ENCODE results near the gene LENG8.
"Not testable (repeated sequence)": the region's sequence is repeated elsewhere in the genome, so short reads cannot be mapped to it uniquely, and the experiment has no call there.

Gene LENG8

DNA sequence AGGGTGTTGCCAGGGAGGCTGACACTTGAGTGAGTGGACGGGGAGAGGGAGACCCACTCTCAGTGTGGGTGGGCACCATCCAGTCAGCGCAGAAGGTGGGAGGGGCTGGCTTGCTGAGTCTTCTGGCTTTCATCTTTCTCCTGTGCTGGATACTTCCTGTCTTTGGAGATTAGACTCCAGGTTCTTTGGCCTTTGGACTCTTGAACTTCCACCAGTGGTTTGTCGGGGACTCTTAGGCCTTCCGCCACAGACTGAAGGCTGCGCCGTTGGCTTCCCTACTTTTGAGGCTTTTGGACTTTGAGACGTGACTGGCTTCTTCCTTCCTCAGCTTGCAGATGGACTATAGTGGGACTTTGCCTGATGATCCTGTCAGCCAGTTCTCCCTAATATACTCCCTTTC lies 4.3 kb upstream of the LENG8 start:
- DNase-seq: no peak

DNA sequence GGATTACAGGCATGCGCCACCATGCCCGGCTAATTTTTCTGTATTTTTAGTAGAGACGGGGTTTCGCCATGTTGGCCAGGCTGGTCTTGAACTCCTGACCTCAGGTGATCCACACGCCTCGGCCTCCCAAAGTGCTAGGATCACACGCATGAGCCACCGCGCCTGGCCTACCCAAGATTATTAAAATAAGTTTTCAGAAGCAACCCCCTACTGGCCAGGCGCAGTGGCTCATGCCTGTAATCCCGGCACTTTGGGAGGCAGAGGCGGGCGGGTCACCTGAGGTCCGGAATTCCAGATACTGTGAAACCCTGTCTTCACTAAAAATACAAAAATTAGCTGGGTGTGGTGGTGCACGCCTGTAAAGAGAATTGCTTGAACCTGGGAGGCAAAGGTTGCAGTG lies 2.6 kb upstream of the LENG8 start:
- not testable (repeated sequence) for DNase-seq

DNA sequence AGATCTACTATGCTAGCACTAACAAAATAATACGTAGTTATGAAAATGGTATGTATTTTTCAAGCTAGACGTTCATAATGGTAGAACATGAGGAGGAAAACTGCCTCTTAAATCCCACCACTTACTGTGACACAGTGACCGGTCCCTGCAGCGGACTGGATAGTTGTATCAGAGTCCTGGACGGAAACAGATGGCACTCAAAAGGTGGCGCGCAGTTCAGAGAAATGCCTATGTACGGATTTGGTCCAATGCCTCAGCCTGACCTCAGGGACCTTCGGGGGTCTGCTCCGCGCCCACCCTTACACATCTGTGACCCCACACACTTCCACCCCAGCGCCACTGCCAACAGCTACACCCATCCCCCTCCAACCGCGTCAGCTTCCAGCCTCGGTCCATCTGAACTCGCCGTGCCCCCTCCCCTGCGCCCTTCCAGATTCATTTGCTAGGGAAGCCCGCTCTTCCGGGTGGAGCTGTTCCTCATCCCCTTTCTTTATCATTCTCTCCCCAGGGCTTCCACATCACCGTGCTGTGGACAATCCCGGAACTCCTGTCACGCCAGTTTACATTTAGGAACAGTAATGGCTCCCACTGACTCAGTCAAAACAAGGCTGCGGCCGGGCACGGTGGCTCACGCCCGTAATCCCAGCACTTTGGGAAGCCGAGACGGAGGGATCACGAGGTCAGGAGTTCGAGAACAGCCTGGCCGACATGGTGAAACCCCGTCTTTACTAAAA lies 792 bp upstream of the LENG8 start:
- DNase-seq: no peak

DNA sequence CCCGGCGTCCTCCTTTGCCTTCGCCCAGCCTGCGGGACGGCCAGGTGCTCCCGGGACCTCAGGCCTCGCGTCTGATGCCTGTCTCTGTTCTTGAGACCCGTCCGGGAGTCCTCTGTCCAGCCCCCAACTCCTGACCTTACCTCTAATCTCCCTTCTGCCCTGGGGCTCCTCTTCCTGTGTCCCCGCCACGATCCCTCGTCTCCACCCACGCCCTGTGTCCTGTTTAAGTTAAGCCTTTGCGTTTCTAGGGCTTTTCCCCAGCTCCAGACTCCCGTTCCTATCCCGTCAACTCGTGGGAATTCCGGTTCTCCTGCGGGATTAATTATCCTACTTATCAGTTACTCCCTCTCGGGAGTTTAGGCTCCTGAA lies 686 bp downstream of the LENG8 start:
- DNase-seq: no peak

DNA sequence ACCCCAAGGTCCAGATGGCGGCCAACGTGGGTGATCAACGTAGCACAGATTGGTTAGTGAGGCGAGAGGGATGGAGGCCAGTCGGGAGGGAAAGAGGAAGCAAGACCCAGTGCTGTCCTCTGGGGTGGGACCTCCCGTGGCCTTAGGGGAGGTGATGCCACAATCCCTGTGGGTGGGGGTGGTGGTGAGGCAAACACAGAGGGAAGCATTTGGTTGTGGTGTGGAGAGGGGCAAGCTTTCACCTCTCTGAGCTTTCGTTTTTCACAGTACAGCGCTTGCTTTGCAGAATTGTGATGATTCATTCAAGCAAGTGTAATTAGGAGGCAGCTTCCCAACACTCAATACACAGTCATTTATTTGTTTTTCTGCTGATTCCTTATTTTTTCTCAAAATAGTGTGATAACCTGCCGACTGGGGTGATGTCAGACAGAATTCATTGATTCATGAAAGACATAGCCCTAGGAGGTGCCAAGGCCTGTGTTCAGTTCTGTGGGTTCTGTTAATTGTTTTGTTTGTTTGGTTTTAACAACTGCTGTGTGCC lies 2.4 kb downstream of the LENG8 start:
- DNase-seq: no peak

DNA sequence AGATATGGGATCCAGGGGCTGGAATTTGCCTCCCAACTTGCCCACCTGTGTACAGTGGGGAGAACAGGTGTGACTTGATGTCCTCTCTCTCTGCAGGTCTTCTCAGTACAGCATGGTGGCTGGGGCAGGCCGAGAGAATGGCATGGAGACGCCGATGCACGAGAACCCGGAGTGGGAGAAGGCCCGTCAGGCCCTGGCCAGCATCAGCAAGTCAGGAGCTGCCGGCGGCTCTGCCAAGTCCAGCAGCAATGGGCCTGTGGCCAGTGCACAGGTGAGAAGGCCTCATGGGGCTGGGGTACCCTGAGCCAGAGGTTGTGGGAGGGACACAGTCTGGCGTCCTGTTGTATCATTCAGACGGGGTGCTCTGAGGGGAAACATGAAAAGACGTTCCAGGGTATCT lies 3.0 kb downstream of the LENG8 start:
- no peak for DNase-seq

DNA sequence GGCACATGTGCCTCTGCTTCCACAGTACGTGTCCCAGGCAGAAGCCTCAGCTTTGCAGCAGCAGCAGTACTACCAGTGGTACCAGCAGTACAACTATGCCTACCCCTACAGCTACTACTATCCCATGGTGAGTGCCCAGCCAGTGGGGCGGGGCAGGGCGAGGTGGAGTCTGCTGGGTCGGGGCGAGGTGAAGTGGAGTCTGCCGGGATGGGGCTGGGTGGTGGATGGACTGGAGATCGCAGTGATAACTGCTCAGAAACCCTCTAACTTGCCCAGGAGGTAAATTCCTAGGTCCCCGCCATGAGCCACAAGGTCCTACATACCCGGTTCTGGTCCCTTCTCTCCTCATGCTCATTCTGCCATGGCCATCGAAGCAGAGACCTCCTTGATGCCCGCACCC lies 3.6 kb downstream of the LENG8 start:
- DNase-seq: no peak

DNA sequence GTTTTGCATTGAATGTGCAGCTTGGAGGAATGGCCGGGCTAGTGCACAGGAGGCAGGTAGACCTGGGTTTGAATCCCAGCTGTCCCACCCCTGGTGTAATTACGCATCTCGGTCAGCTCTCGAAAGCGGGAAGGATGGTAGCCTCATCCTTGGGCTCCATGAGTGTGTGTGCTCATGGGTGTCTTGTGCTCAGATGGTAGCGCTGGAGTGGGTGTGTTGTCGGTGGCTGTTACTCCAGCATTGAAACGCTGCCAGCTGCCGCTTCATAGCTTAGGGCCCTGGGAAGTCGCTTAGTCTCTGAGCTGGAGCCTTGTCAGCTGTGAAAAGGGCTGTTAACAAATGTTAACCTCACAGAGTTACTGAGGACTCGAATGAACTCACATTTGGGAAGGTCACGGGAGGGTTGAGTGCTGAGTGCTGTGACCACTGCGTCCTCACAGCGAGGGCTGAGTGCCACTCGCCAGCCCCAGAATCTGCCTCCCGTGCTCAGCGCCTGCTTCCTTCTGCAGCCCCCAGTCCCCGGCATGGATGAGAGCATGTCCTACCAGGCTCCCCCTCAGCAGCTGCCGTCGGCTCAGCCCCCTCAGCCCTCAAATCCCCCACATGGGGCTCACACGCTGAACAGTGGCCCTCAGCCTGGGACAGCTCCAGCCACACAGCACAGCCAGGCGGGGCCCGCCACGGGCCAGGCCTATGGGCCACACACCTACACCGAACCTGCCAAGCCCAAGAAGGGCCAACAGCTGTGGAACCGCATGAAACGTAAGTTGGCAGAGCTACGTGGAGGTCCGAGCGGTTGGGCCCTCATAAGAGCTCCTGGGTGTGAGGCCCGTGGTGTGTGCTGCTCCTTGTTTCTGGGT lies 5.2 kb downstream of the LENG8 start:
- no peak for DNase-seq

DNA sequence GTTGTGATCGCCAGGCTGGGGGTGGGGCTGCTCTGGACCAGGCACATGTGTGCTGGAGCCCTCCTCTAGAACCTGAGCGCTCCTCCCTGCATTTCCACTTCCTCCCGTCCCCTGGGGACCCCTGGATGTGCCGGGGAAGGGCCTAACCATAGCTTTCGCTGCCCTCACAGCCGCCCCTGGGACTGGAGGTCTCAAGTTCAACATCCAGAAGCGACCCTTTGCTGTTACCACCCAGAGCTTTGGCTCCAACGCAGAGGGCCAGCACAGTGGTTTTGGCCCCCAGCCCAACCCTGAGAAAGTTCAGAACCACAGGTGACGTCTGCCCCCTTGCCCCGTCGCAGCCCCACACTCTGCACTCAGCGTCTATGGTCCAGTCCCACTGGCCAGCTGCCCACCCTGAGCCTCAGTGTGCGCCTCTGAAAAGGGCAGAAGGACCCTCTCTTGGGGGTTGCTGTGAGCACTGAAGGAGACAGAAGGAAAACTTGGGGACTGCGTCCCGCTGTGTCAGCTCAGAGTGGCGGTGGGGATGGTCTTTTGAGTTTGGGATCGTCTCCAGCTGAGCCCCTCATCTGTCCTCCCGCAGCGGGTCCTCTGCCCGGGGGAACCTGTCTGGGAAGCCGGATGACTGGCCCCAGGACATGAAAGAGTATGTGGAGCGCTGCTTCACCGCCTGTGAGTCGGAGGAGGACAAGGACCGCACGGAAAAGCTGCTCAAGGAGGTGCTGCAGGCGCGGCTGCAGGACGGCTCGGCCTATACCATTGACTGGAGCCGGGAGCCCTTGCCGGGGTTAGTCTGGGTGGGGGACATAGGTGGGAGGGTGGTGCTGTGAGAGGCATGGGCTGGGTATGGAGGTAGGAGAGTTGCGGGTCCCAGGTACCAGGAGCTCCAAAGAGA lies 6.0 kb downstream of the LENG8 start:
- no peak for DNase-seq

DNA sequence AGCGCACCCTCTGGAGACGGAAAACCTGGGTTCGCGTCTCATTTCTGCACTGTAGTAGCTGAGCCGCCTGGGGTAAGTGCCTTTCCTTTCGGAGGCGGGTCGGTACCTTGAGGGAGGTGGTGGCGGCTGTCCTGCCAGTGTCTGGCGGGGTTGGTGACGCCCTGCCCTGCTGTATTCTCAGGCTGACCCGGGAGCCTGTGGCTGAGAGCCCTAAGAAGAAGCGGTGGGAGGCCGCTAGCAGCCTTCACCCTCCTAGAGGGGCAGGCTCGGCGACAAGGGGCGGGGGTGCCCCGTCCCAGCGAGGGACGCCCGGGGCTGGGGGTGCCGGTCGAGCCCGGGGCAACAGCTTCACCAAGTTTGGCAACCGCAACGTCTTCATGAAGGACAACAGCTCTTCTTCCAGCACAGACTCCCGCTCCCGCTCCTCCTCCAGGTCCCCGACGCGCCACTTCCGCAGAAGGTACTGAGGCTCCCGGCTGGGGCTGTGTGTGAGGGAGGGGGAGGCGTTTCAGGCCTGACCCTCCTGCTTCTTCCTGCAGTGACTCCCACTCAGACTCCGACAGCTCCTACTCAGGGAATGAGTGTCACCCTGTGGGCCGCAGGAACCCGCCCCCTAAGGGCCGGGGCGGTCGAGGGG lies 6.9 kb downstream of the LENG8 start:
- DNase-seq: no peak

DNA sequence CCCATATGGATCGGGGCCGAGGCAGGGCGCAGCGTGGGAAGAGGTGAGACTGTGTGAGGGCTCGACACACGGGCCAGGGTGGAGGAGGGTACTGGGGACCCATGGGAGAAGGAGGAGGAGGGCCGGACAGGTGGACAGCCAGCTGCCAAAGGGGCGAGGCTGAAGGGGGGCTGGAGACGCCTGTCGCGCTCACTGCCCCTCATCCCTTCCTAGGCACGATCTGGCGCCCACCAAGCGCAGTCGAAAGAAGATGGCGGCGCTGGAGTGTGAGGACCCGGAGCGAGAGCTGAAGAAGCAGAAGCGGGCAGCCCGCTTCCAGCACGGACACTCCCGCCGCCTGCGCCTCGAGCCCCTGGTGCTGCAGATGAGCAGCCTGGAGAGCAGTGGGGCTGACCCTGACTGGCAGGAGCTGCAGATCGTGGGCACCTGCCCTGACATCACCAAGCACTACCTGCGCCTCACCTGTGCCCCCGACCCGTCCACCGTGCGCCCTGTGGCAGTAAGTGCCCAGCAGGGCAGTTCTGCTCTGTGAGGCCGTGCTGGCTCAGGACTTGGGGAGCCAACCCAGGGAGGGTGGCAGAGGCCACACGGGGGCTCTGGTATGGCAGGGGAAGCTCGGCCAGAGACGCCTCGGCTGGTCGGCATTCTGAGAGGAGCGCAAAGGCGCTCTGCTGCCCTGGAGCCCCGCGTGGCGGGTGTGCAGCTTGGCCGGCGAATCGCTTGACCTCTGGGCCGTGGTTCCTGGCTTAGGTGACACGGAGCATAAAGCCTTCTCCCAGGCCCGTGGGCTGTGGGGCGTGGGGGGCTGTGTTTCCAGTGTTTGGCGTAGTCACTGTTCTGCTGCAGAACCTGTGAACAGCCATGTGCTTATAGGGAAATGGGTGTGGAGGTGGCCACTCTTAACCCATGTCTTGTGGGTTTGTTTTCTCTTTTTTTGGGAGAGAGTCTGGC lies 7.7 kb downstream of the LENG8 start:
- DNase-seq: no peak

DNA sequence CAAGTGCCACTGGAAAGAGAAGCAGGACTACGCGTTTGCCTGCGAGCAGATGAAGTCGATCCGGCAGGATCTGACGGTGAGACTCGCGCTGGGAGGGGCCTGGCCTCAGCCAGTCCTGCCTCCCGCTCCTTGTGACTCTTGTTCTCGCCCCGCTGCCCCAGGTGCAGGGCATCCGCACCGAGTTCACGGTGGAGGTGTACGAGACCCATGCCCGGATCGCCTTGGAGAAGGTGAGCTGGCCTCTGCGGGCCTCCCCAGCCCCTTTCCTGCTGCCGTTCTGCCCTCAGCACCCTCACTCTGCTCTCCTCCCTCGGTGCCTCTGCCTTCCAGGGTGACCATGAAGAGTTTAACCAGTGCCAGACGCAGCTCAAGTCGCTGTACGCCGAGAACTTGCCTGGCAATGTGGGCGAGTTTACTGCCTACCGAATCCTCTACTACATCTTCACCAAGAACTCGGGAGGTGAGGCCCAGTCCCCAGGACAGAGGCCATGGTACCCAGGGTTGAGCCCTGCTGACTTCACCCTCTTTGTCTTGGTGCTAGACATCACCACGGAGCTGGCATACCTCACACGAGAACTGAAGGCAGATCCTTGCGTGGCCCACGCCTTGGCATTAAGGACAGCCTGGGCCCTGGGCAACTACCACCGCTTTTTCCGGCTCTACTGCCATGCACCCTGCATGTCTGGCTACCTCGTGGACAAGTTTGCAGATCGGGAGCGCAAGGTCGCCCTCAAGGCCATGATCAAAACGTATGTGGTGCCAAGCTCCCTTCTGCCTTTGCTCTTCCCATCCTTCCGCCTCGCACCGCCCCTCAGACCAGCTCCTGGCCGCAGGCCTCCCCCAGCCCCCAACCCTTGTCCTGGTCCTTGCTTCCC lies 9.0 kb downstream of the LENG8 start:
- no peak for DNase-seq

DNA sequence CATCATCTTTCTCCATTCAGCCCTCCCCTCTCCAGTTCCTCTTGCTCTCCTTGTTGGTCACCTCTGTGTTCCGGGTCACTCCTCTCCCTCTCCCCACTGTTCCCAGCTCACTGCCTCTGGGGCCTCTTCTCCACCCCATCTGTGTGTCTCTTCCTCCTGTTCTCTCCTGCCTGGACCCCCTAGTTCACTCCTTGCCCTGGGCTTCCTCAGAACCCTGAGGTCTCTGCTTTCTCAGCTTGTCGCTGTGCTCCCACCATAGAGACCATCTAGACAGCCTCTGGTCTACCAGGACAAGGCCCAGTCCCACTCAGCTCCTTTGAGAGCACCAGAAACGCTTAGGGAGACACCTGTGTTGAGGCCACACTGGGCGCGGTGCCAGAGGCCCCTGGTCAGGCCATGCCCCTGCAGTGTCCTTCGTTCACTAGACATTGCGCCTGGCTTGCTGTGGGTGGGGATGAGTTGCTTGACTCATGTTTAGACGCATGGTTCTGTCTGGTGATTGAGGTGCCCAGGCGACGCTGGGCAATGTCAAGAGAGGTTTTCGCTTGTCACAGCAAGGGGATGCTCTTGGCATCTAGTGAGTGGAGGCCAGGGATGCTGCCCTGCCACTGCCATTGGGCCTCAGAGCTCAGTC lies 9.8 kb downstream of the LENG8 start:
- DNase-seq: no peak

DNA sequence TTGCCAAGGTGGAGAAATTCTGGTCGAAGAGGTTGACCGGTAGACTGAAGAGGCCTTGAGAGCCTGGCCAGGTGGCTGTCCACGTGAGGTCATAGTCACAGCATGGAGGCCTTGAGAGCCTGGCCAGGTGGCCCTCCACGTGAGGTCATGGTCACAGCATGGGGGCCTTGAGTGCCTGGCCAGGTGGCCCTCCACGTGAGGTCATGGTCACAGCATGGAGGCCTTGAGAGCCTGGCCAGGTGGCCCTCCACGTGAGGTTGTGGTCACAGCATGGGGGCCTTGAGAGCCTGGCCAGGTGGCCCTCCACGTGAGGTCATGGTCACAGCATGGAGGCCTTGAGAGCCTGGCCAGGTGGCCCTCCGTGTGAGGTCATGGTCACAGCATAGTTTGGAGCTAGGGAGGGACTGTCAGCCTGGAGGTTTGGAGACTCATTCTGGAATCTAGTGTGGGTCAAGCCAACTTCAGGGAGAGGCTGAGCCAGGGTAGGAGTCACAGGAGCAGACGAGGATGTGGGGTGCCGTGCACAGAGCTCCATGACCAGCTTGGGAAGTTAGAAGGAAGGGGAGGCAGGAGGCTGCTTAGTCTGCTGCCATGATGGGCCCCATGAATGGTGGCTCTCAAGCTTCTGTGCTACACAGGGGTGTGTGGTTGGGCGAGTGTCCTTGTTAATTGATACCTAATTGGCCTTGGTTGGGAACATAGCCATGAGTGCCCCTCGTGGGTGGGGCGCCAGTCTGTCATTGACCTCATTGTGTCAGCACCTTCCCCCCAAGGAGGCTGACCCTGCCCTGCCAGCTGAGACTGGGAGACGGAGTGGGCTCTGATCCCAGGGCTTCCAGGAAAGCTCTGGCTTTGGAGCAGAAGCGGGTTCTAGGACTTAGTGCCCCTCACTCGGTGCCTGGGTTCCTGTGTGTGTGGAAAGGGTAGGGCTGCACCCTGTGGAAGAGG lies 10.6 kb downstream of the LENG8 start:
- no peak for DNase-seq

DNA sequence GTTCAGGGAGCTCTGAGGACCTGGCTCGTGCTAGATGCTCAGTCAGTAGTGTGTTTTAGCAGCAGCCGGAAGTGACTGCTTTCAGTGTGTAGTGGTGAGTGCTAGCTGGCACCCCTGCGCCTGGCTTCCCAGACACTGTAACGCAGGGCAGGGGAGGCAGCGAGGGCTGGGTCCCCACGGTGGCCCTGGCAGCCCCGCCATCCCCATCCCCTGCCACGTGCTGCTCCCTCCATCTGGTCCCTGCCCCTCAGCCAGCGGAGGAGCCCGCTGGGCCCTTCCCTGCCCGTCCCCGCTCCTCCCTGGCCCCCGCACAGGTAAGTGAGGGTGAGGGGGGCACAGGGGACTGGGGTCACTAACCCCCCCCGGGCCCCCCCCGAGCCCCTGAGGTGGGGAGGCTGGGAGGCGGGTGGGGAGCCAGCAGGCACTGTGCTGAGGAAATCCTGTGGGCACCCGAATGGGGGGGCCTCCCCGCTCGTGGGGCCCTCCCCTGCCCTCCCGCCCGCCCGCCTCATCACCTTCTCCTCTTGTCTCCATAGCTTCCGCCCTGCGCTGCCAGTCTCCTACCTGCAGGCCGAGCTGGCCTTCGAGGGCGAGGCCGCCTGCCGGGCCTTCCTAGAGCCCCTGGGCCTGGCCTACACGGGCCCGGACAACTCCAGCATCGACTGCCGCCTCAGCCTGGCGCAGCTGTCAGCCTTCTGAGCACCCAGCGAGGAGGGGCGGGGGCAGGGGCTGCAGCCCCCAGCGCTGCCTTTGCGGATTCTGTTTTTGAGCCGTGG lies 11.4 kb downstream of the LENG8 start:
- DNase-seq: no peak

DNA sequence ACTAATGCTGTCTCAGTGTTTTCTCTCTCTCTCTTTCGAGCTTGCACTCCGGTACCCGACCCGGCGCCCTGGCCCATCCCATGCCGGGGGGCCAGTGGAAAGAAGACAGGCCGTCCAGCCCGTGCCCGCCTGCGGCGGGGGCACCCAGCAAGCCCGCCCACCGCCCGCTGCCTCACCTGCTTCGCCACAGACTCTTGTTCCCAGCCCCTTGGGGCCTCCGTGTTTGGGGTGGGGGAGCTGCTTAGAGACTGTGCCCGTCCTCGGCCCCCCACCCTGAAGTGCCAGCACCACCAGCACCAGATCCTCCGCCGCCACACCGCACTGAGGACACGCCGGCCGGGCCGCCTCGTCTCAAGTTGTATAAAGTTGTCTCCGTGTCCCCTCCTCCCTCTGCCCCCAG lies 12.2 kb downstream of the LENG8 start:
- DNase-seq: no peak

DNA sequence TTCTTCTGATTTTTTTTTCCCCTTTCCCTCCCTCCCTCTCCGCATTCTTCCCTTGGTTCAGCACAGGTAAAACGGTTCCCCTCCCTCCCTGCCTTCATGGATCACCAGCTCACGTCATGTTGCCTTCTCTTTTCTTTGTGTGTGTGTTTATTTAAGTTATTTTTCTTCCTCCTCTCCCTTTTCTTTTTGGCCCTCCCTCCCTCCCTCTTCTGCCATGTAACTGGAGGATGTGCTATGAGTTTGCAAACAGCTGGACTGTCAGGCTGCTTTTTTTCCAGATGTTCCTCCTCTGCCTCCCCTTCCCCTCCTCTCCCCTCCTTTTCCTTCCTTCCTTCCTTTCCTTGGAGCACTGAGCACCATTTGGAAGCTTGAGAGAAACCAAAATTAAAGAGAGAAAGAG lies 12.6 kb downstream of the LENG8 start:
- no peak for DNase-seq
